PC-9 (cell line): ENCODE results near the gene ODF2.

Source experiments
- EZH2 ChIP-seq: fragments of 200-600 bp; sonication (generic); IDR thresholded peaks from 2 replicates; pipeline ENCODE4 v1.8.0; 2017; ENCODE audit warnings: antibody characterized with exemption, low read depth
- TF ChIP-seq, protein P1 (sequence below): fragments of 200-600 bp; sonication (generic); conservative IDR thresholded peaks from 2 replicates; pipeline ENCODE4 v1.6.1; 2017; ENCODE audit warnings: mixed run types, antibody characterized with exemption, mild to moderate bottlenecking, moderate library complexity

DNA sequence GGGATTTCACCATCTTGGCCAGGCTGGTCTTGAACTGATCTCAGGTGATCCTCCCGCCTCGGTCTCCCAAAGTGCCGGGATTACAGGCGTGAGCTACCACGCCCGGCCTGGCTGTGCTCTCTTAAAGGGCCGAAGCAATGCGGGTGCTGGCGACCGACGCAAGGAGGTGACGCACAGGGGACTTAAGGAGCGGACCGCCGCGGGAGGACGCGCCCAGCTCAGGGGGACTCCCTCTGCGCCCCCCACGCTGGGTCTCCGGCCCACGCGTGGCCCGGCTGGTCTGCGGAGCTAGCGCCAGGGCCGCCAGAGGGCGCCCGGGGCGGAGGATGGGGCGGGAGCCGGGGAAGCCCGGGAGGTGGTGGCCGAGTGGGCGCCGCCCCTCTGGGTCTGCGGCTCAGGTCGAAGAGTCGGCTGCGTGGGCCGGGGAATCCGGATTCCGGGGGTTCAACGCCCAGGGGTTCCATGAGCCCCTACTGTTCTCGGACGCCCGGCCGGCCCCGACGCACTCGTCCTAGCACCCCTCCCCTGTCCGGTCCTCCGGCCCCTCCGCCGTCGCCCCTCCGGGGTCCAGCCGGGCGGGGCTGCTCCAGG lies 35.7 kb upstream of the ODF2 start:
- TF ChIP-seq, protein P1, sequence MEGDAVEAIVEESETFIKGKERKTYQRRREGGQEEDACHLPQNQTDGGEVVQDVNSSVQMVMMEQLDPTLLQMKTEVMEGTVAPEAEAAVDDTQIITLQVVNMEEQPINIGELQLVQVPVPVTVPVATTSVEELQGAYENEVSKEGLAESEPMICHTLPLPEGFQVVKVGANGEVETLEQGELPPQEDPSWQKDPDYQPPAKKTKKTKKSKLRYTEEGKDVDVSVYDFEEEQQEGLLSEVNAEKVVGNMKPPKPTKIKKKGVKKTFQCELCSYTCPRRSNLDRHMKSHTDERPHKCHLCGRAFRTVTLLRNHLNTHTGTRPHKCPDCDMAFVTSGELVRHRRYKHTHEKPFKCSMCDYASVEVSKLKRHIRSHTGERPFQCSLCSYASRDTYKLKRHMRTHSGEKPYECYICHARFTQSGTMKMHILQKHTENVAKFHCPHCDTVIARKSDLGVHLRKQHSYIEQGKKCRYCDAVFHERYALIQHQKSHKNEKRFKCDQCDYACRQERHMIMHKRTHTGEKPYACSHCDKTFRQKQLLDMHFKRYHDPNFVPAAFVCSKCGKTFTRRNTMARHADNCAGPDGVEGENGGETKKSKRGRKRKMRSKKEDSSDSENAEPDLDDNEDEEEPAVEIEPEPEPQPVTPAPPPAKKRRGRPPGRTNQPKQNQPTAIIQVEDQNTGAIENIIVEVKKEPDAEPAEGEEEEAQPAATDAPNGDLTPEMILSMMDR = peak; percentile 85
- TF ChIP-seq EZH2 = no peak
